ENCODE results near the gene IL31RA. TPM values are rescaled to one million over a fixed set of nuclear protein-coding genes. Genes with fewer than 3 reads are reported as not detected.
"Not testable (repeated sequence)": the region's sequence is repeated elsewhere in the genome, so short reads cannot be mapped to it uniquely, and the experiment has no call there.

The IL31RA gene
- total RNA-seq, 1 experiment from 2014 or later, result 10.5 TPM

DNA sequence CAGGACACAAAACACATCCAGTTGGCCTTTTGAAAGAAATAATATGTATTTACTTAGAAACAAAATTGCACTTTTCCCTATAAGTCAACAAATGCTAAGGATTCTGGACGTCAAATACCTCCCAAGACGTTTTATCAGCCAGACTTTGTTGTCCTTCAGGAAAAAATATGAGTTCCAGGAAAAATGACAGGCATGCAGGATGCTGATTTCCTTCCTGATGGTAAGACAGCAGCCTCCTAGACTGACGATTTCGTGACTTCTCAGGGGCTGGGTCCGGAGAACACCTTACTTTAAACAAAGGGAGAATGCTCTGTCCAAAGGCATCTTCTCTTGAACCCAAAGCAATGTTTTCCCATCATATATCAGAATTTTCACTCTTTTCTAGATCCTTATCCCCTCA is 74.6 kb downstream of the IL31RA start:
- DNase-seq (ENCODE audit: low spot score), result no peak

DNA sequence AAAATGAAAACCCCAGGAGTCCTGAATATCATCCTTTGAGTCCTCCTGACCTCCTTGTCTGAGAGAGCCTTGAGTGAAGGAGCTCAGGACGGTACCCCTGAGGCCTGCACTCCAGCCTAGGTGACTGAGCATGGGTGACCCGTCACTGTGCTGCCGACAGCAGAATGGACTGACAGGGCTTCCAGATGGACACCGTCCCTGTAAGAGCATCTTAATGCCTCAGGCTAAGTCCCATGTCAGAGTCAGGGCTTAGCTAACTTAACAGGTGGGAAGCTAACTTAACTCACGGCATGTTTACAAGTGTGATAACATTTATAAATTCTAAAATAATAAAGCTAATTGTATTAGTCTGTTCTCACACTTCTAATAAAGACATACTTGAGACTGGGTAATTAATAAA is 75.3 kb downstream of the IL31RA start:
- DNase-seq (ENCODE audit: low spot score), result no peak

DNA sequence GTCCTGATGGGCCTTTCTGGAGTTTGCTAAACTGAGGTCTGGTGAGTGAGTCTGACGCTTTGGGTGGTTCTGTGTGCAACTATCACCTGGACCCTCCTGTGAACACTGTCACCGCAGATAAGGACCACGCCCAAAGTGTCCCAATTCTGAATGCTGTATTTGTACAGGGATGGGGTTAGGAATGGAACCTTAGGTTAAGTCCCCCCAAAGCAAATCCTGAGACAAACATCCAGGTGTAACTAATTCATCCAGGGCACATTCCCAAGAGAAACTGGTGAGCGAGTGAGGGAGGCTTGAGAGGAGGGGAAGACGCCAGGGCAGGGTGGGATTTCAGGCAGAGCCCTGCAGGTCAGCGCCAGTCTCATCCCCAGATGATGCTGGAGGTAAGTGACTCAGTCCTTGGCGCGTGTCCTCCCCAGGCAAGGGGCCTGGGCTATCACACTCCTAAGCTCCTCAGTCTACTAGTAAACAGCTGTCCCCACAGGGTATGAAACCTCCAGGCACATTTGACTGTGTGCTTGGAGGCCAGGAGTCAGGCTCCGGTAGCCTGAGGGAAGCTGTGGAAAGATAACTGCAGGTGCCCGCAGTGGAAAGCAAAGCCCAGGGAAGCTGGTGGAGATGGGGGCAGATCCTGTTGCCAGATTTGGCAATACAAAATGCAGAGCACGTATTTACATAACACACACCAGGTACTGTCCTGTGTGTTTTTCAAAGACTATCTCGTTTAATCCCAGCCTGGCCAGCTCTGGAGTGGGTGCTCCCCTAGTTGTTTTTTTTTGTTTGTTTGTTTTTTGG is 76.9 kb downstream of the IL31RA start:
- DNase-seq (ENCODE audit: low spot score), result no peak

DNA sequence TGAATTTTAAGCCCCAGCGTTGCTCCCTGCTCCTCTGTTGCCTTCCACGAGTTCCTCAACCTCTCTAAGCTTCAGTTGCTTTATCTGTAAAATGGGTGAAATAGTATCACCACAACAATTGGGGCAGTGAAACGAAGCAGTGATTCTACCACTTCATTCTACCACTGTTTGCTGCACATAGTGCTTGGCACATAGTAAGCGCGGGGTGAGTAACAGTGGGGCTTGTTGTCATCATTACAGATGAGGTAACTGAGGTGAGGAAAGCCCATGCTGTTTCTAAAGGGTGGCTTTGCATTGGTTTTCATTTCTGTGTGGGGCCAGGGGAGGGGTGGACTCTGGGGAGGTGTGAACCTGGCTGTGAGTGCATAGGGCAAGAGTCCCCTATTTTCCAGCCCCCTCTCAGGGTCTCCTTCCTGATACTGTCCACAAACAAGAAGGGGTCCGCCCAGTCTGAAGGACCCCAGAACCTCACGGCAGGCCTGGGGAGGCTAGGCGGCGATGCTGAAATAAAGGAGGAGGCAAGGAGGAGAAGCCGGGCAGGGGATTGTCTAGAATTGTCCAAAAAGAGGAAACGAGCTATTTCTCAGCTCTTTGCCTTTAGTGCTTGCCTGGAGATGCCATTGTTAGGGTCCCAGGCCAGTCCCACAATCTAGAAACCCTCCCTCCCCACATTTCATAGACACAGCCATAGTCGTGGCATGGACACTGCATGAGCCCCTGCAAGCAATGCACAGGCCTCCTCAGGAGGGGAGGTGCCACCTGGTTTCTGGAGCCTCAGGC is 78.1 kb downstream of the IL31RA start:
- no peak for DNase-seq (ENCODE audit: low spot score)

DNA sequence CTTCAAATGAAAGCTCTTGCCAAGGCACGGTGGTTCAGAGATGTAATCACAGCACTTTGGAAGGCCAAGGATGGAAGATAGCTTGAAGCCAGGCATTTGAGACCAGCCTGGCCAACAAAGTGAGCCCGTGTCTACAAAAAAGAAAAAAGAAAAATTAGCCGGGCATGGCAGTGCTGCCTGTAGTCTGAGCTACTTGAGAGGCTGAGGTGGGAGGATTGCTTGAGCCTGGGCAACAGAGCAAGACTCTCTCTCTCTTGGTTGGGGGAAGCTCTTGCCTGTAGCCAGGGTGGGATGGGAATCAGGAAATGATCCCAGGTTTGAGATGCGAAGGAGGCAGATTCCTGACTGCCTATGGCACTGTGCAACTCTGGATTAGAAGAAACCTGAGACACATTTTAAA is 81.5 kb downstream of the IL31RA start:
- DNase-seq (ENCODE audit: low spot score), result no peak

DNA sequence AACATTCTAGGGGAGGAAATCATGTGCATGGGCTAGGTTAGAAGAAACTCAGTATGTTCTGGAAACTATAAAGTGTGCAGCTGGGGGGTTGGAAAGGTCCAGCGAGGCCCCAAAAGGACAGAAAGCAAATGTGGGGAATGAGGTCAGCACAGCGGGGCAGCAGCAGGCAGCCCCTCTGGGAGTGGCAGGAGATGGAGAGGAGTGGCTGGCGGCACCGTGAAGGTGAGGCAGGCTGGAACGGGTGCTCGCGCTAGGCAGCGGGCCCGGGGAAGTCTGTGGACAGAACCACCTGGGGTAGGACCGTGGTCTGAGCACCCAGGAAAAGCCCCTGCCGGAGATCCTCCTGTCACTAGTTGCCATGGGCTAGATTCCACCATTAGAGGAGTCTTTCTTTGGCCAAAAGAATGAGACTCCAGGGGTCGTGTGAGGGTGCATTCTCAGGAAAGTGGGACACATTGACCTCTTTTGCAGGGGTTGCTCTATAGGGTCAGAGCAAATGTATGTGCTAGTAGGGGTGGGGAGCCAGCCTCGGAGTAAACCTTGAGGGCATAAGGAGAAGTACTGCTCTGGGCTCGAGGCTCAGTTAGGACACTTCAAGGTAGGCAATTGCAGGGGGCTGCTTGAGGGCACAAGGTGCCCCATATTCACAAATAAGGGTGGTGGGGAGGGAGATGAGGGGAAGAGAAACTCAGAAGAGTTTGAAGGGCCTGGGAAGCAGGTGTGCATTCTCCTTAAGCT is 82.4 kb downstream of the IL31RA start:
- no peak for DNase-seq (ENCODE audit: low spot score)

DNA sequence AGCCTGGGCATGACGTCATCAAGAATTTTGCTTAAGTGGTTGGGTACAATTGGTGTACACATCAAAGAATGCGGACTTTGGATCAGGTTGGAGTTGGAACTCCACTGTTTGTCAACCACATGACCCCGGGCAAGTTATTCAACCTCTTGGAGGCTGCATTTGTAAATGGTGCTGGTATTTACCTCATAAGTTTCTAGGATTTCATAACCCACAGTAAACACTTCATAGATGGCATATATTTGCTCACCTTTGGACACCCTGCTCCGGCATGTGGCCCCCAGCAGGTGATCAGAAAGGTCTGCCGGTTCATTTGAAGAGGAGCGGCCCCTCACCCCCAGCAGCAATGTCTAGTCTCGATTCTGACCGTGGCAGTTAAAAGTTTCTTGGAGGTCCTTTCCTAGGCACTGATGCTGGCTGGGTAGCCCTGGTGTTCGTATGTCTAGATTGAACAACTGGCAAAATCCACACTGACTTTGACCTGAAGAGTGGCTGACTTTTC is 83.0 kb downstream of the IL31RA start:
- peak; percentile 16 for DNase-seq (ENCODE audit: low spot score)

DNA sequence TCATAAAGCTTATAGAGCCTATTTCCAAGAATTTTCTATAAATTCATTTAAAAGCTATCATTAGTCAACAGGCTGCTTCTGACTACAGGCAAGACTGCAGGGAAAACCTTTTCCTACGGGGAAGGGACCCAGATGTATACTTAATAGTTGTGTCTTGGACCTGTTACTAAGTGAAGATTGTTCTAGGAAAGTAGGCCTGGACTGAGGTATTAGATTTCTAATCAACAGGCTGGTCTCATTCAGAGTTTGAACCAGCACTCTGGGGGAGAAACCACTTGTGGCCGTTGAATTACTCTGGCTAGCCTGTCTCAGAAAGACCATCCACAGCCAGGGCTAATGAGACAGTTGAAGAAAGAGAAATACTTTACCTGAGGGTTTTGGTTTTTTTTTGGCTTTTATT is 83.6 kb downstream of the IL31RA start:
- DNase-seq (ENCODE audit: low spot score), result no peak

DNA sequence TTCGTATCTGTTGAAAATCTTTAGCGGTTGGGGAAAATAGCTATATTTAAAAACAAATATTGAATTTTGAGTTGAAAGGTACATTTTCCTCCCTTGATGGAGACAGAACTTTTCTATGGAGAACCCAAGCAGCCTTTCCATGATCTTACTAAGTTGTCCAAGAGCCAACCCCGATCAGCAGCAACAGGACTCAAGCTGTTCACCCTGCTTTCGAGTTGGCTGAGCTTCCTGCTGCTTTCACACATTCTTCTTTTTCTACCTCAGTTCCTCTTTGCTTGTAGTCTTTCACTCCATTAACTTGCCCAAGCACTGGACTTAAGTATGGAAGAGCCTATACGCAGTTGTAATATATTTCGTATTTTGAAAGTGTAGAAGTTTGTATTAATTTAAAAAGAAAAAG is 84.2 kb downstream of the IL31RA start:
- no peak for DNase-seq (ENCODE audit: low spot score)

DNA sequence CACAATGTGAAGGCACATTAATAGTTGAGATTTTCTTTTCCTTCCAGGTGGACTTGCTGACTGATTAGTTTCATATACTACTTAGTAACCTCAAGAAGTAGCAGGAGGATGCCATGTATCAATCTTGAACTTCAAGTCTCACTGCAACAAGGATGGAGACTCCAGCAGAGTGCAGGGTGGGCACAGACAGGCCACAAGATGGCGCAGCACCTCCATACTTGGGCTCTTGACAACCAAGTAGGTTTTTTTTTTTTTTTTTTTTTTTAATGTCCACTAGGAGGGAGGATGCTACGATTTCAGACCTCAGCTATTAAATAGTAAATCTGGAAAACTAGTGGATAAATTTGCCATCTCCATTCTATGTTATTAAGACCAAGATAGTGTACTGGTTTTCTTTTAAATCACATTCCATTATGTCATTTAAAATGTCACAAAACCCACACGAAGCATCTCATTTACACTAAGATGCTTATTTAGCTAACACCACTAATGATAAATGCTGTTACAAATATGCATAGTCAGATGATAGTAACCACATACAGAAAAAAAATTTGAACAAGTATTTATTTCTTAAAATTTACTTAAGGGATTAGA is 85.0 kb downstream of the IL31RA start:
- DNase-seq (ENCODE audit: low spot score), result peak; percentile 78

DNA sequence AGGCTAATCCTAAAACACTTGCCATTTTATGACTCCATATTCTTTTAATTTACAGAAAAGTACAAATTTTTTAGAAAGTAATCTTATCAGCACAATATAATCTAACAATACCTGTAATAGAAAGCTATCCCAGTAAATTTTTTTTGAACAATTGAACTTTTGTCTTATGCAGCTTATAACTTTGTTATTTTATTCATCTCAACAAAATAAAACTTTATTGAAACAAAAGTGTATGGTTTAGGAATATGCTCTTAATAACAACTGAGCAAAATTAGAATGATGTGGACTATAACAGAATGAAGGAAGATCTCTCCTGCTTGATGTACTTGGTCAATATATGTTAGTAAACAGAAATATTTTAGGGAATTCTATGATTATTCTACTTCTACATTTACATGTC is 86.4 kb downstream of the IL31RA start:
- DNase-seq (ENCODE audit: low spot score), result not testable (repeated sequence)

DNA sequence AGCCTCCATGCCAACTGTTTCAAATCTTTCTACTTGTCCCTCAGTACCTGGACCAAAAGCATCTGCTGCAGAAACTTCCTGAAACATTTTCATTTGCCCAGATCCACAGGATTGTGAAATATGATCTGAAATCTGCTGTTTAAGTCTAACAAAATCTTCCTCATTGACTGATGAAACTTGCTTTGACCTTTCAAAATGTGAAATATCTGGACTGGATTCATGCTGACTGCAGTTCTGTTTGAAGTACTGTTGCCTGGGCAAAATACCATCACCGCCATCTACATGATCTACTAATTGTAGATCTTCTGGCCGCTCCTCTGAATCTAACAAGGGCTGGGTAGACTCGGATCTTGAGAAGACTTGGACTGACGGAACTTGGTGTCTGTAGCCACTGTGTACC is 90.0 kb downstream of the IL31RA start:
- DNase-seq (ENCODE audit: low spot score), result not testable (repeated sequence)

DNA sequence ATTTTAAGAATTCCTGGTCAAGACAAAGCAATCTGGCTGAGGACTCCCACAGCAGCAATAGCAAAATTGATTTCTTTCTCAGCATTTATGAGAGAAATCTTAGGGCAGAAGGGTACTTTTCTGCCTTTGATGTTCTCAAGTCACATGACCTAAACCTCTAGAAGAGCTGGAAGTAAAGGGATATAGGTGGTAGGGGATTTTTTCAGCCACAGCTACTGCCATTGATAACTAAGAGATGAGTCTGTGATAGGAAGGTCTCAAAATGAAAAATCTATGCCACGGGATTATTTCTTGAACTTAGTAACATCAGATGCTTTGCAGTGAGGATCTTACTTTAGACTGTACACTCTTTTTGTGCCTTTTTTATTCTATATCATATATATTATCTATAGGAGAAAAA is 108.1 kb downstream of the IL31RA start:
- DNase-seq (ENCODE audit: low spot score), result no peak

DNA sequence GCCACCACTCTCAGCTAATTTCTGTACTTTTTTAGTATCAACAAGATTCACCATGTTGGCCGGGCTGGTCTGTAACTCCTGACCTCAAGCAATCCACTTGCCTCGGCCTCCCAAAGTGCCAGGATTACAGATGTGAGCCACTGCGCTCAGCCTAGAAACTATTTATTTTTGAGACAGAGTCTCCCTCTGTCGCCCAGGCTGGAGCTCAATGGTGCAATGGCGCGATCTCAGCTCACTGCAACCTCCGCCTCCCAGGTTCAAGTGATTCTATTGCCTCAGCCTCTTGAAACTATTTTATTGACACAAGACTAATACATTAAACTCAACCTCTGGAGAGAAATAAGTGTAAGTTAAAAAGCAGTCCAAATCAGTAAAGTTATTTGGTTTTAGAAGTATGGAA is 109.6 kb downstream of the IL31RA start:
- no peak for DNase-seq (ENCODE audit: low spot score)

DNA sequence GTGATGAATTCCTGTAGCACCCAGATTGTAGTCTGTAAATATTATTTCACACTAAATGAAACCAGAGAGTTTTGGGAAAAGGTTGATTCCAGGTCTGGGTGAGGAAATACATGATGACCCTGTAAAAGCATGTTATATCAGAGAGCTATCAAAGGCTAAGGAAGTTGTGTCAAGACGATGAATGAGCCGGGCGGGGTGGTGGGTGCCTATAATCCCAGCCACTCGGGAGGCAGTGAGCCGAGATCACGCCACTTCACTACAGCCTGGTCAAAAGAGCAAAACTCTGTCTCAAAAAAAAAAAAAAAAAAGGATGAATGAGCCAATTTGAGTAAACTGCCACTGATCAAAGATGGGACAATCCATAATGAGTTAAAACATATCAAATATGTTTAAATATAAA is 114.4 kb downstream of the IL31RA start:
- DNase-seq (ENCODE audit: low spot score), result no peak

DNA sequence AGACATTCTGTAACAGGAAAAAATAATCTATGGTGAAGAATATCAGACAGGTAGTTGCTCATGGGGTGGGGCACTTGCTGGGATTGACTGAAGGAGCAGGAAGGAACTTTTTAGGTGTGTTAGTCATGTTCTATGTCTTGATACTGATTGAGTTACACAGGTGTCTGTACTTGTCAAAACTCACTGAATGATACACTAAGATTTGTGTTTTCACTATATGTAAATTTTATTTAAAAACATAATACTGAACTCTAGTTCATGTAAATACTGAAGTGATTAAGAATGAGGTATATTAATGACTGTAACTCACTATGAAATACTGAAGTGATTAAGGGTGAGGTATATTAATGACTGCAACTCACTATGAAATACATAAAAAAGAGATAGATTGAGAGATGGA is 115.1 kb downstream of the IL31RA start:
- no peak for DNase-seq (ENCODE audit: low spot score)

DNA sequence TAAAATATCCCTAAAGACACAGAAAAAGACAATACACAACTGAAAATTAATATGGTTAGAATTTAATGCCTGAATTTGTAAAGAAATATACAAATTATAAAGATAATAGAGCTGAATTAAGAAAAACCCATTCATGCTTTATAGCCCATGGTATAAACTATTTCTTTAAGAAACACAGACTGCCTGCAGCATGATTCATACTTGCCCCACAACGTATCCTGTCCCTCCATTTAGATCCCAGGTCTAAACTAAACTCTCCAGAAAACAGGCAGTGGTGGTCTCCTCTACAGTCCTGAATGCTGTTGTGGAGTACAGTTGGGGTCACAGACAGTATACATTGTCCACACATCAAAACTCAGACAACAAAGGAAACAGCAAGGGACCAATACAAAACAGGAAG is 118.8 kb downstream of the IL31RA start:
- DNase-seq (ENCODE audit: low spot score), result no peak

Other genes with a start within 250 kb of the IL31RA start
- gene SLC38A9, start 139.0 kb upstream of the IL31RA start, total RNA-seq (2014; rRNA removed; shearing (Covaris generic)), result 15.0 and 17.9 TPM in 2 replicates
- not detected in 2 replicates for gene DDX4, start 113.3 kb upstream of the IL31RA start, total RNA-seq (2014; rRNA removed; shearing (Covaris generic))
- gene IL6ST, start 143.6 kb downstream of the IL31RA start, total RNA-seq (2014; rRNA removed; shearing (Covaris generic)), result 108 and 183 TPM in 2 replicates